Measurements from ENCODE around the gene PRKACA. TPM values are rescaled to one million over a fixed set of nuclear protein-coding genes. Genes with fewer than 3 reads are reported as not detected.

Gene PRKACA
- total and polyA plus RNA-seq, 10 of the 15 experiments (the other 5 are each of a cell fraction or from before 2014, with no cell fraction given) = 0.53 to 68.5 (median 11.2) TPM

DNA sequence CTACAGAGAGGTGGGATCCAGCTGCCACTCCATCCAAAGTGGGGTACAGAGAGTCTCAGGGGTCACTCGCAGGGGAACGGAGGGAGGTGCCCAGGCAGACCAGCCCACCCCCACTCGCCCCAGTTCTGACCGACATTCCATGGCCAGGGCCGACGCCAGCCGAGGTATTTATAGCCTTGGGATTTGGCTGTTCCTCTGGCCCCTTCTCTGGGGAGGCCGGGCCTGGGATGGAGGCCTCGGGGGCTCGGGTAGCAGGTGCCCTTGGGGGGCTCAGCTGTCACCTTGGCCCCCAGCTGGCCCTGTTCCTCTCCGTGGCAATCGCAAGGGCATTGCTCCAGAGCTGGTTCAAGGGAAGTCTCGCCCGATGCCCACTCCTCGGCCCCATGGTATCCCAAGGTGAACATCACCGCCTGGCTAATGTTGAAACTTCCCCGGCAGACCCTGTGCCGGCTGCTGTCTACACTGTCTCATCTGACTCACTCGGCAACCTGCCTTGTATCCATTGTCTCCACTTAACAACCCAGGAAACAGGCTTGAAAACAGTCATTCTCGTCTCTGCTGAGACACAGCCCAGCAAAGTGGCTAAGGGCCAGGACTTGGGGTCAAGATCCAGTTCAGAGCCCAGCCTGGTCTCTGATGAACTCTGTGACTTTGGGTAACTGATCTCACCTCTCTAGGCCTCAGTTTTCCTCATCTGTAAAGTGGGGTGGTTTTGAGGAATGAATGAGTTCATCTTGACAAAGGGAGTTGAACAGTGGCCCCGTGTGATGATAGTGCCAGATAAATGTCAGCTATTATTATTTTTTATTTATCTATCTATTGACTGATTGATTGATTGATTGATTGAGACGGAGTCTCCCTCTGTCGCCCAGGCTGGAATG is 9.7 kb downstream of the PRKACA start (continued):
- TF ChIP-seq, protein P1, sequence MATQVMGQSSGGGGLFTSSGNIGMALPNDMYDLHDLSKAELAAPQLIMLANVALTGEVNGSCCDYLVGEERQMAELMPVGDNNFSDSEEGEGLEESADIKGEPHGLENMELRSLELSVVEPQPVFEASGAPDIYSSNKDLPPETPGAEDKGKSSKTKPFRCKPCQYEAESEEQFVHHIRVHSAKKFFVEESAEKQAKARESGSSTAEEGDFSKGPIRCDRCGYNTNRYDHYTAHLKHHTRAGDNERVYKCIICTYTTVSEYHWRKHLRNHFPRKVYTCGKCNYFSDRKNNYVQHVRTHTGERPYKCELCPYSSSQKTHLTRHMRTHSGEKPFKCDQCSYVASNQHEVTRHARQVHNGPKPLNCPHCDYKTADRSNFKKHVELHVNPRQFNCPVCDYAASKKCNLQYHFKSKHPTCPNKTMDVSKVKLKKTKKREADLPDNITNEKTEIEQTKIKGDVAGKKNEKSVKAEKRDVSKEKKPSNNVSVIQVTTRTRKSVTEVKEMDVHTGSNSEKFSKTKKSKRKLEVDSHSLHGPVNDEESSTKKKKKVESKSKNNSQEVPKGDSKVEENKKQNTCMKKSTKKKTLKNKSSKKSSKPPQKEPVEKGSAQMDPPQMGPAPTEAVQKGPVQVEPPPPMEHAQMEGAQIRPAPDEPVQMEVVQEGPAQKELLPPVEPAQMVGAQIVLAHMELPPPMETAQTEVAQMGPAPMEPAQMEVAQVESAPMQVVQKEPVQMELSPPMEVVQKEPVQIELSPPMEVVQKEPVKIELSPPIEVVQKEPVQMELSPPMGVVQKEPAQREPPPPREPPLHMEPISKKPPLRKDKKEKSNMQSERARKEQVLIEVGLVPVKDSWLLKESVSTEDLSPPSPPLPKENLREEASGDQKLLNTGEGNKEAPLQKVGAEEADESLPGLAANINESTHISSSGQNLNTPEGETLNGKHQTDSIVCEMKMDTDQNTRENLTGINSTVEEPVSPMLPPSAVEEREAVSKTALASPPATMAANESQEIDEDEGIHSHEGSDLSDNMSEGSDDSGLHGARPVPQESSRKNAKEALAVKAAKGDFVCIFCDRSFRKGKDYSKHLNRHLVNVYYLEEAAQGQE (IDR thresholded peaks at IDR 0.05; ENCODE audit: low read depth, low read length) = no peak
- TF ChIP-seq PRDM15 (CRISPR knock-in tag; IDR thresholded peaks at IDR 0.05) = no peak

DNA sequence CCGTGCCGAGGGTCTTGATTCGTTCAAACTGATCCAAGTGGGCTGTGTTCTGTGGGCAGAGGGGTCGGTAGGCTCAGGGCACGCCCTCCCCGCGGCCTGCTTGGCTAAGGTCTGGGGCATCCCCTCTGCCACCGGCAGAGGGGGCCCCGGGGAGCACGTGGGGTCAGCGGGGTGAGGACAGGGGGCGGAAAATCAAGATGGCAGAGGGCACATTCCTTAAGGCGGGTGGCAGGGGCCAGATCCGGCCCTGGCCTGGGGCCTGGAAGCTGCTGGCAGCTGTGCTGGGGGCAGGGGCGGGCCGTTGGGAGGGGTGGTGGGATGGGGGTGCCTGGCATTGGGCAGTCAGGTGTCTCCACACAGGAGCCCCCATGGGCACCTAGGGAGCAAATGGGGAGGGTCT is 10.7 kb downstream of the PRKACA start:
- CTCF ChIA-PET = no interaction called here
- Histone ChIP-seq H3K4me3 (no peak overlapping the region), H3K9me3 (replicated peaks; ENCODE audit: control insufficient read depth, insufficient read depth, low read length) (no peaks in the 10 kb centered on the region), H3K9ac (ENCODE audit: control insufficient read depth, insufficient read depth, low read length) (no peak overlapping the region), H2AFZ (ENCODE audit: control insufficient read depth, low read depth, low read length) (no peak overlapping the region), H3K79me2 (ENCODE audit: control insufficient read depth, insufficient read depth, low read length) (no peaks in the 10 kb centered on the region), H3K36me3 (ENCODE audit: control insufficient read depth in 2 of 2, insufficient read depth in 2 of 2, low read length in 1 of 2) (peaks cover 4 to 6% of the 10 kb centered on the region in 2 experiments; a peak in 2 of 4 replicates), H4K20me1 (ENCODE audit: control insufficient read depth, insufficient read depth) (no peaks in the 10 kb centered on the region), H3K27me3 (replicated peaks in 1 of 2; ENCODE audit: control insufficient read depth in 2 of 2, insufficient read depth in 2 of 2, low read length in 1 of 2) (no peaks in the 10 kb centered on the region), H3K4me2 (ENCODE audit: control insufficient read depth, insufficient read depth) (no peak overlapping the region), H3K4me1 (ENCODE audit: control insufficient read depth, insufficient read depth, low read length) (no peaks in the 10 kb centered on the region), H3K27ac (ENCODE audit: control insufficient read depth, insufficient read depth) (no peak overlapping the region)
- no peak for DNase-seq (ENCODE audit: low read depth, low spot score)
- BruUV-seq (replicated peaks) = no TSS peak
- whole genome bisulfite sequencing (ENCODE audit: insufficient coverage, insufficient replicate concordance, low lambda C conversion rate, missing lambda C conversion rate) = 98% methylated on average over 11 of the region's 16 CpGs
- SMC1A ChIA-PET (ENCODE audit: uncharacterized antibody, unreplicated experiment) = no interaction called here
- no peak for ATAC-seq
- in situ Hi-C loops (cut with MboI) = no loop called here
- POLR2A ChIA-PET = no interaction called here
- intact Hi-C loops (cut with micrococcal nuclease; ENCODE audit: unreplicated experiment) = no loop called here
- RAD21 ChIA-PET (ENCODE audit: unreplicated experiment) = no interaction called here
- no peak for FAIRE-seq
- no peak for TF ChIP-seq BCL3 (IDR thresholded peaks at IDR 0.05; ENCODE audit: borderline replicate concordance, insufficient read depth, low read depth, low read length, poor library complexity, severe bottlenecking)
- TF ChIP-seq ATF2 (IDR thresholded peaks at IDR 0.05; ENCODE audit: low read length) = no peak
- no peak for TF ChIP-seq BACH1 (IDR thresholded peaks at IDR 0.05; ENCODE audit: borderline replicate concordance)
- TF ChIP-seq MYB (IDR thresholded peaks at IDR 0.05; ENCODE audit: borderline replicate concordance, low read depth, low read length) = no peak
- no peak for TF ChIP-seq POLR2A (IDR thresholded peaks at IDR 0.05; ENCODE audit: low read depth, low read length)
- no peak for TF ChIP-seq JUND (IDR thresholded peaks at IDR 0.05; ENCODE audit: low read depth, low read length)
- TF ChIP-seq BHLHE40 (IDR thresholded peaks at IDR 0.05; ENCODE audit: borderline replicate concordance in 1 of 2, low read depth in 2 of 2, low read length in 1 of 2) = no peak

Data from GM12878 (cell line).